HEK293T (cell line): Measurements from ENCODE around the gene TACC2.

Experiments used
- CTCF ChIA-PET: fragments of 350-600 bp; formaldehyde crosslinking; extraction: SDS; loops from one replicate; lab custom pipeline; 2021; ENCODE audit warnings: antibody characterized with exemption, inconsistent platforms; lab: Yijun Ruan, JAX
- POLR2A ChIA-PET: fragments of 350-600 bp; formaldehyde crosslinking; extraction: SDS; loops from one replicate; lab custom pipeline; 2020; ENCODE audit warnings: antibody characterized with exemption, inconsistent platforms; lab: Yijun Ruan, JAX
- DNase-seq: peaks from one replicate; pipeline ENCODE4 v3.0.0; 2012; ENCODE audit warnings: mixed read lengths; ENCODE audit errors: extremely low spot score
- ARNT ChIP-seq: fragments of 450-650 bp; IDR thresholded peaks from 2 replicates; pipeline ENCODE4 v1.6.1; 2017; ENCODE audit warnings: mild to moderate bottlenecking
- BHLHE40 ChIP-seq: fragments of 450-650 bp; IDR thresholded peaks from 2 replicates; pipeline ENCODE4 v1.6.1; 2016; ENCODE audit warnings: mild to moderate bottlenecking, moderate library complexity, borderline replicate concordance
- CTBP1 ChIP-seq: fragments of 450-650 bp; IDR thresholded peaks from 2 replicates; pipeline ENCODE4 v1.6.1; 2016; ENCODE audit warnings: borderline replicate concordance
- ELF4 ChIP-seq: fragments of 450-650 bp; IDR thresholded peaks from 2 replicates; pipeline ENCODE4 v1.6.1; 2017; ENCODE audit warnings: antibody characterized with exemption
- FOXA1 ChIP-seq: fragments of 450-650 bp; IDR thresholded peaks from 2 replicates; pipeline ENCODE4 v1.6.1; 2016; ENCODE audit warnings: mild to moderate bottlenecking
- FOXK2 ChIP-seq: fragments of 450-650 bp; IDR thresholded peaks from 2 replicates; pipeline ENCODE4 v1.6.1; 2016; ENCODE audit warnings: mild to moderate bottlenecking
- FOXM1 ChIP-seq: fragments of 450-650 bp; IDR thresholded peaks from 2 replicates; pipeline ENCODE4 v1.6.1; 2017; ENCODE audit warnings: mild to moderate bottlenecking, borderline replicate concordance
- HDGF ChIP-seq: fragments of 450-650 bp; IDR thresholded peaks from 2 replicates; pipeline ENCODE4 v1.6.1; 2017; ENCODE audit warnings: antibody characterized with exemption, borderline replicate concordance
- L3MBTL2 ChIP-seq: fragments of 450-650 bp; conservative IDR thresholded peaks from 2 replicates; pipeline ENCODE4 v1.6.1; 2016; ENCODE audit warnings: mild to moderate bottlenecking
- LEF1 ChIP-seq: fragments of 450-650 bp; IDR thresholded peaks from 2 replicates; pipeline ENCODE4 v1.6.1; 2017; ENCODE audit warnings: mild to moderate bottlenecking, borderline replicate concordance
- NFRKB ChIP-seq: fragments of 450-650 bp; IDR thresholded peaks from 2 replicates; pipeline ENCODE4 v1.6.1; 2016; ENCODE audit warnings: mild to moderate bottlenecking, moderate library complexity
- PKNOX1 ChIP-seq: fragments of 450-650 bp; IDR thresholded peaks from 2 replicates; pipeline ENCODE4 v1.6.1; 2016
- SP1 ChIP-seq: fragments of 450-650 bp; IDR thresholded peaks from 2 replicates; pipeline ENCODE4 v1.6.1; 2017
- SUZ12 ChIP-seq: fragments of 450-650 bp; IDR thresholded peaks from 2 replicates; pipeline ENCODE4 v1.6.1; 2016; ENCODE audit warnings: mild to moderate bottlenecking
- TARDBP ChIP-seq: fragments of 450-650 bp; IDR thresholded peaks from 2 replicates; pipeline ENCODE4 v1.6.1; 2016
- ZNF384 ChIP-seq: fragments of 450-650 bp; IDR thresholded peaks from 2 replicates; pipeline ENCODE4 v1.6.1; 2016

TACC2 gene

GRCh38 chr10:122293156-122293960 is 304.4 kb downstream of the TACC2 start:
- no peak for DNase-seq
- CTCF ChIA-PET, result interaction anchor here (0.9 to 1.0 kb wide), 2 partner anchors 9 to 141 kb away, joined by 4 to 5 read pairs; no protein-coding TSS in a partner anchor
- POLR2A ChIA-PET, result no interaction called here
- TF ChIP-seq BHLHE40, result no peak
- no peak for TF ChIP-seq NFRKB
- TF ChIP-seq LEF1, result no peak
- TF ChIP-seq TARDBP, result no peak
- no peak for TF ChIP-seq SP1
- no peak for TF ChIP-seq FOXM1
- no peak for TF ChIP-seq FOXA1
- no peak for TF ChIP-seq SUZ12

- TF ChIP-seq FOXK2 (no peak), CTBP1 (no peak), NFRKB (no peak), PKNOX1 (no peak), LEF1 (no peak), FOXA1 (no peak), TARDBP (no peak), SP1 (no peak), ELF4 (no peak), HDGF (no peak), ARNT (no peak), ZNF384 (no peak), BHLHE40 (no peak), SUZ12 (no peak), L3MBTL2 (no peak), FOXM1 (no peak)
- ChIA-PET POLR2A (no interaction called here), CTCF (interaction anchor here (0.9 to 1.0 kb wide), 2 partner anchors 10 to 141 kb away, joined by 4 to 5 read pairs; no protein-coding TSS in a partner anchor)
- DNase-seq, result no peak
Measured at GRCh38 chr10:122293961-122294380, 305.0 kb downstream of the TACC2 start.

- no peak for DNase-seq
- POLR2A ChIA-PET, result no interaction called here
- CTCF ChIA-PET, result no interaction called here
- TF ChIP-seq PKNOX1, result no peak
- no peak for TF ChIP-seq L3MBTL2
- TF ChIP-seq ZNF384, result no peak
- no peak for TF ChIP-seq BHLHE40
- TF ChIP-seq TARDBP, result no peak
- TF ChIP-seq FOXK2, result no peak
- no peak for TF ChIP-seq CTBP1
- TF ChIP-seq FOXM1, result no peak
- no peak for TF ChIP-seq ARNT
- no peak for TF ChIP-seq ELF4
- TF ChIP-seq LEF1, result no peak
Measured at GRCh38 chr10:122294511-122295450, 305.8 kb downstream of the TACC2 start.

- ChIA-PET POLR2A (no interaction called here), CTCF (no interaction called here)
- TF ChIP-seq LEF1 (no peak), L3MBTL2 (no peak), TARDBP (no peak), CTBP1 (no peak), ARNT (no peak), SP1 (no peak), ZNF384 (no peak), PKNOX1 (no peak), HDGF (no peak), SUZ12 (no peak), BHLHE40 (no peak), FOXA1 (no peak), ELF4 (no peak)
- DNase-seq, result no peak
Measured at GRCh38 chr10:122295451-122295809, 306.5 kb downstream of the TACC2 start.

GRCh38 chr10:122296363-122297120 is 307.6 kb downstream of the TACC2 start:
- POLR2A ChIA-PET, result no interaction called here
- DNase-seq, result no peak
- TF ChIP-seq FOXM1, result no peak
- TF ChIP-seq NFRKB, result no peak
- no peak for TF ChIP-seq FOXA1
- TF ChIP-seq ELF4, result no peak
- no peak for TF ChIP-seq HDGF
- no peak for TF ChIP-seq SUZ12
- no peak for TF ChIP-seq L3MBTL2
- no peak for TF ChIP-seq LEF1
- no peak for TF ChIP-seq BHLHE40
- TF ChIP-seq CTBP1, result no peak
- no peak for TF ChIP-seq ZNF384
- CTCF ChIA-PET, result interaction anchor here (0.6 to 2.7 kb wide), 4 partner anchors 37 to 269 kb away, joined by 3 to 38 read pairs (median 4); no protein-coding TSS in a partner anchor
